Activated CD4-positive, CD25-positive, alpha-beta regulatory T cell treated with anti-CD3 and anti-CD28 coated beads, Interleukin-2, amount 50 U/mL, for 72 hours (primary cell): ENCODE measurements around the gene CDH20.

Experiments
- DNase-seq: peaks from one replicate; pipeline ENCODE4 v3.0.0; 2021

Gene CDH20

DNA sequence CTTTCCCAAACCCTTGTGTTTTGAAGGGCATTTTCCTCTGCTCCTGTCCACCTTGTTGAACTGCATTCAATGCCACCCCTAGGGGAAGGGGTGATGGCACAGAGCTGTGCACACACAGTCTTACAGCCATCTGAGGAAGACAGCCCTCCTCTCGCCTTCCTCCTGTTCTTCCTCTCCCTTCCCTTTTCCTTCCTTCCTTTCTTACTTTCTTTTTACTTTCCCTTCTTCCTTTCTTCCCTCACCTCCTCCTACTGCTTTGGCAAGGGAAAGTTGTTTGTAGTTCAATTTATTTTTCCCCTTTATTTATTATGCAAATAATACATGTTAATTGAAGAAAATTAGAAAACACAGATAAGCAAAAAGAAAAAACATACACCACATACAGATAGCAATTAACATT, 99.4 kb downstream of the CDH20 start:
- DNase-seq = no peak

GRCh38 chr18:61435064-61435652, 101.9 kb downstream of the CDH20 start:
- no peak for DNase-seq

GRCh38 chr18:61443081-61443725, 110.0 kb downstream of the CDH20 start:
- no peak for DNase-seq

DNA sequence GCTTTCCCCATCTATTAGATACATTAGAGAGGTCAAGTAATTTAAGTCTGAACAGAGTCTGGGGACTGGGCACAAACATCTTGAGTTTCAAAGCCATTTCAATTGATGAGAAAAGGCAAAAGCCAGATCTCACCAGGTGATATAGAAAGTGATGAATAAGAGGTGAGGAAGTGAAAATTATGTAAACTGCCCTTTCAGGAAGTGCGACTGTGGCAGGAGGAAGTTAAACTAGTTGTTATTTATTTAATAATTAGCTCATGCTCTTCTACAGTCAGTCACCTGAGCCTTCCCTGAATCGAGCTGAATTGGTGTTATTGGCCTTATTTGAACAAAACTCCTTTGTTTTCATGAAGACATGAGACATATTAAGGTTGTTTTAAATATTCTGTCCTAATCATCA, 115.1 kb downstream of the CDH20 start:
- DNase-seq = no peak

GRCh38 chr18:61459896-61460648, 126.8 kb downstream of the CDH20 start:
- DNase-seq = no peak

DNA sequence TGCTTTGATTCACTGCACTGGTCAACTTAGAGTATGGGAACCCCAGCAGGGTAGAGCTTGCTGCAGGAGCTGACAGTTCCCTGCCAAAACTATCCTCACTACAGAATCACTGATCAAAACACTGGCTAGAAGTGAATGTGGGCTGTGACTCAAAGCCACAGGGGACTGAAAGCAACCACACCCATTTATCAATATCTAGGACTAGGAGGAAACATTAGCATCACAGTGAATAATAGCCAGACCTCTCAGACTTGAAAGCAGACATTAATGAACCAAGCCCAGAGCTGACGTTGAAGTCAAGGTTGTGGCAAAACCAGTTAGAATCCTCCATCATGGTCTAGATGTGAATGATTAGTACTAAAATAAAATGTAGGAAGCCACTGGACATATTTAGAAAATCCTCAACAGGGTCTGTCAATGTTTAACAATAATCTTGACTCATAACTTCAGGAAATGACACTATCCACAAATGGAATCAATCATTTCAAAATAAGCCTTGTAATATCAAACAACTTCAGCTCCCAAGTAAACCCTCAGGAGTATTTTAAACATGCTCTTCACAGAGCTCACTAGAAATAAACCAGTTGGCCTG, 131.4 kb downstream of the CDH20 start:
- DNase-seq = no peak

DNA sequence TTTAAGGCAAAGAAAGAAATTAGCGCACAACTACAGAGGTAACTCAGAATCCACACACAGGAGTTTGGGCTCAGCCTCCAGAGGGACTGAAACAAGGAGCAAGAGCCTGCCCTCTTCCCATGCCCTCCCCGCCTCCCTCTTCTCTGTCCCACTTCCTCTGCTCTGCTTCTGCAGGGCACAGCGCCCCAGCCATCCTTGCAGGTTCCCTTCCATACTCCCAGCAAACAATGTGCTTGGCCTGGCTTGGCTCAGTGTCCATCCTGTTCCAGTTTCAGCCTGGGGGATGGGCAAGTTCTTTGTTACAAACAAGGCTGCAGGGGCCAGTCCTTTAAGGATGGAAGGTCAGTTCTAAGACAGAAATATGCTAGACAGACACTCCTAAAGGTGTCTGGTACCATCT, 133.5 kb downstream of the CDH20 start:
- DNase-seq = no peak

- no peak for DNase-seq
Observed at GRCh38 chr18:61470031-61470674, 136.9 kb downstream of the CDH20 start.

DNA sequence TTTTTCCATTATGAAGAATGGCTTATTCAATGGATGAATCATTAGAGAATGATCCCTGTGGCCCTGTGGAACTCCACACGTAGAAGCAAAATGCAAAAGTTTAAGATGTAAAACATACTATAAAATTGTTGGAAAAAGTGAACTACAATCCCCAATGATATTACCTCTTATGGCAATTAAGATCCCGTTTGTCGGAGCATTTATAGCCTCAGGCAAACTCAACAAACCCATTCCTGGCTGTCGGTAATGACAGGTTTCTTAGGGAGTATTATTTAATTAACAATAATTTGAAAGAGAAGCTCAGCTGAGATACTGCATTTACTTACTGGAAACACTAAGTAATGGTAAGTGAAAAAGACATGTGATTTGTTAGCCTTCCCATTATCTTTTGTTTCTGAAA, 138.3 kb downstream of the CDH20 start:
- no peak for DNase-seq

DNA sequence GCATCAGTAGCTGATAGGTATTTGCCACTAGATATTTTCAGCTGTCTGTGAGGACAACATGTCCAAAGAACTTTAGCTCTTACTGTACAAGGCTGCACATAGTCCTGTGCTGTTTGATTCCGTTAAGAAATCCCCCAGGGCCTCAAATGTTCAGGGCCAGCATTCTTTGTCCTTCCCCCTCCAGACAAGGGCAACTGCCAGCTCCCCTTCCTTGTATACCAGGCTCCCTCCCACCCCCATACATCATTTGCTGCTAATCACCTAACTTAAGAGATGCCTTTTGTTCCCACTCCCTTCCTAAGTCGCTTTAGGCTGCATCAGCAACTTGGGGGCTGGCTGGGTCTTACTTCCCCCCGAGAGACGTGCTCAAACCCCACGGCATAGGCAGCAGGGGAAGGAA, 138.7 kb downstream of the CDH20 start:
- DNase-seq = no peak

DNA sequence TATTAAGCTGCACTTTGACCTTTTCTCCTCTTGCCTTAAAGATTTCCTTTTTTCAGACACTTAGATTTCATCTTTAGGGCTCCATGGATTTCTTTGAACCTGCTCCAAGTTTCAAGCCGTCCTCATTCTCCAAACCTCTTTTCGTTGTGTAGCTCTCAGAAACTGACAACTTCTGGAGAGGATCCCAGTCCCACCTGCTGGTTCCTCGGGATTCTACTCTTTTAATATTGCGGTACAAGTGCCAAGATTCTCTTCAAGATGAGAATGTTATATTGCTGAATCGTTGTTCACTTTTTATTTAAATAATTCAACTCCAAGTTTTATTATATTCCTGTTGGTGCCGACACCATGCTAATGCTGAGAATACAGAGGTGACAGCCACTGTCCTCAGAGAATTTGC, 141.1 kb downstream of the CDH20 start:
- no peak for DNase-seq

GRCh38 chr18:61474918-61475317, 141.7 kb downstream of the CDH20 start:
- no peak for DNase-seq

GRCh38 chr18:61475931-61476330, 142.7 kb downstream of the CDH20 start:
- DNase-seq = no peak

GRCh38 chr18:61489334-61489733, 156.1 kb downstream of the CDH20 start:
- no peak for DNase-seq

GRCh38 chr18:61496374-61496773, 163.1 kb downstream of the CDH20 start:
- no peak for DNase-seq

DNA sequence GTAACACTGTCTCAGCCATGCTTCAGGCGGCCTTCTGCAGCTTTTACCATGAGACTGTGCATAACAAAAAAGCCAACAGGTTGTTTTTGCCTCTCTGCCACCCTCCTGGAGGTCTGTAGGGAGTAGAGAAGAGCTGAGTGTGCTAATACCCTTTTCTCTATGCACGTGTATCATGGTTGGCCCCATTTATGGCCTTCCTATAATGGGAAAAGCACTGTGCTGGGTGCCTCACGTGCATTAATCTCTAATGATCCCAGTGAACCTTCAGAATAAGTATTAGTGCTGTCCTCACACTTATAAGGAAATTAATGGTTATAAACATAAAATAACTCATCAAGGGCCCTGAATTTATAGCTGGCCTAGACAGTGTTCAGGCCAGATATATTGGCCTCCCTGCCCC, 164.2 kb downstream of the CDH20 start:
- DNase-seq = no peak

GRCh38 chr18:61502472-61502871, 169.2 kb downstream of the CDH20 start:
- no peak for DNase-seq

- DNase-seq = no peak
Observed at GRCh38 chr18:61503688-61504087, 170.5 kb downstream of the CDH20 start.

DNA sequence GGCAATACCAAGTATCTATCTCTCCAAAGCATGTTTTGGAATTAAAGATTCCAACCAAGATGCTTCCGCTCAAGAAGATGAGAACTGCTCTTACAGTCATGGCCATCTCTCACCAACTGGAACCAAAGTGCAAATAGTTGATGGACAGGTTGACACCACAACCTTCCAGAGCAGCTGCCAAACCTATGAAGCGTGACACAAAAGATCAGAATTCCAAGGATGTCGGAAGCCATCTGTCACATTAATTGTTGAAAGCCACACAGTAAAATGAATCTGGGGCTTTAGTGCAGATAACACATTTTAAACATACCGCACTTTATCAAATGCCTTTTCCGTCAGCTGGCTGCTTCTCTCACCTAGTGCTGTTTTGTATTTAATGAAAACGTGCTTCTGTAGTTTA, 195.7 kb downstream of the CDH20 start:
- DNase-seq = no peak

GRCh38 chr18:61530681-61531080, 197.5 kb downstream of the CDH20 start:
- no peak for DNase-seq

- no peak for DNase-seq
Observed at GRCh38 chr18:61531182-61531581, 198.0 kb downstream of the CDH20 start.

- DNase-seq = no peak
Observed at GRCh38 chr18:61531891-61532290, 198.7 kb downstream of the CDH20 start.

DNA sequence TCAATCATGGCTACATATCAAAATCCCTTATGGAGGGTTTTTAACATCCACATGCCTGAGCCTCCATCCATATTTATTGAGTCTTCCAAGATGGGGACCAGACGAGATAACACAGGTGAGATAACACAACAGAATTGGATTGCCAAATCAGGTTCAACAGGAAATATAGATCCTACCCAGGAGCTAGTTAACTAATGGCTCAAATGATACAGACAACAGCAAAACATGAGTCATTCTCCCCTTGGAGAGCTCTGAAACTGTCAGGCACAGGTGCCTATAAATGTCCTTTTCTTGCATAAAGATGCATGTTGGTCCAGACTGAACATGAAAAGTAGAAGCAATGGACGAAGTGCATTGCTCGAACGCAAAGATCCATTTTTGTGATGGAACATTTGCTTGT, 202.2 kb downstream of the CDH20 start:
- DNase-seq = no peak

GRCh38 chr18:61541673-61542072, 208.4 kb downstream of the CDH20 start:
- no peak for DNase-seq
